Naive thymus-derived CD4-positive, alpha-beta T cell (primary cell): ENCODE measurements around the gene HSD17B11. TPM values are rescaled to one million over a fixed set of nuclear protein-coding genes. Genes with fewer than 3 reads are reported as not detected.
"Not testable (repeated sequence)": the region's sequence is repeated elsewhere in the genome, so short reads cannot be mapped to it uniquely, and the experiment has no call there.

ENCODE experiments used
- ATAC-seq: fragments of 150-1000 bp; cut with Tn5 transposase; 2 replicates; pipeline ENCODE4 v1.10.0; 2021; ENCODE audit warnings: mild to moderate bottlenecking, moderate library complexity
- CTCF ChIA-PET: fragments of 350-600 bp; sonication (Branson Sonifier 250); formaldehyde crosslinking; loops from one replicate; lab custom pipeline; 2021; ENCODE audit warnings: antibody characterized with exemption; lab: Charles Lee
- POLR2A ChIA-PET: fragments of 350-600 bp; sonication (Branson Sonifier 250); formaldehyde crosslinking; loops from one replicate; lab custom pipeline; 2021; ENCODE audit warnings: antibody characterized with exemption, inconsistent platforms; lab: Charles Lee
- DNase-seq, 9 donors: peaks; one replicate each; pipeline versions ENCODE4 v3.0.0 to v3.0.0-alpha.2; 2020 to 2022; ENCODE audit warnings: mixed read lengths in 1 of 9
- H3K27ac ChIP-seq: one replicate; pipeline ENCODE4 v1.7.0; 2013; ENCODE audit warnings: mild to moderate bottlenecking, low read depth, low read length, moderate library complexity
- H3K27me3 ChIP-seq, 2 donors: one replicate each; pipeline ENCODE4 v1.7.0; 2013; ENCODE audit warnings: low read length in 2 of 2, mild to moderate bottlenecking in 2 of 2, moderate library complexity in 2 of 2; ENCODE audit not compliant: control insufficient read depth in 2 of 2, insufficient read depth in 2 of 2
- H3K36me3 ChIP-seq, 3 experiments: 1 replicate in 2 of 3; 2 replicates in 1 of 3; pipeline ENCODE4 v1.7.0; 2013; ENCODE audit warnings: low read length in 3 of 3, mild to moderate bottlenecking in 3 of 3, moderate library complexity in 1 of 3; ENCODE audit not compliant: insufficient read depth in 3 of 3, control insufficient read depth in 2 of 3
- H3K4me1 ChIP-seq, 2 donors: one replicate each; pipeline ENCODE4 v1.7.0; 2013; ENCODE audit warnings: low read length in 2 of 2, mild to moderate bottlenecking in 2 of 2, moderate library complexity in 1 of 2; ENCODE audit not compliant: control insufficient read depth in 2 of 2, insufficient read depth in 2 of 2
- H3K4me3 ChIP-seq: 2 replicates; pipeline ENCODE4 v1.7.0; 2013; ENCODE audit warnings: mild to moderate bottlenecking, low read length
- H3K9me3 ChIP-seq, 3 experiments: 1 replicate in 2 of 3; 2 replicates in 1 of 3; pipeline ENCODE4 v1.7.0; 2013; ENCODE audit warnings: low read length in 3 of 3; ENCODE audit not compliant: control insufficient read depth in 2 of 3
- H3K27ac Mint-ChIP-seq, 9 donors: one replicate each; pipeline ENCODE4 v1.8.0; 2020 to 2022; ENCODE audit warnings: mixed read lengths in 9 of 9, mild to moderate bottlenecking in 8 of 9, moderate library complexity in 5 of 9, inconsistent platforms in 2 of 9
- H3K27me3 Mint-ChIP-seq, 5 donors: one replicate each; pipeline ENCODE4 v1.8.0; 2021 to 2022; ENCODE audit warnings: mixed read lengths in 5 of 5, mild to moderate bottlenecking in 1 of 5
- H3K36me3 Mint-ChIP-seq, 5 donors: one replicate each; pipeline ENCODE4 v1.8.0; 2020 to 2022; ENCODE audit warnings: mixed read lengths in 5 of 5, mild to moderate bottlenecking in 3 of 5, inconsistent platforms in 1 of 5
- H3K4me1 Mint-ChIP-seq, 7 donors: one replicate each; pipeline ENCODE4 v1.8.0; 2020 to 2022; ENCODE audit warnings: mixed read lengths in 7 of 7, mild to moderate bottlenecking in 3 of 7, inconsistent platforms in 1 of 7
- H3K4me3 Mint-ChIP-seq, 10 donors: one replicate each; pipeline ENCODE4 v1.8.0; 2020 to 2022; ENCODE audit warnings: mild to moderate bottlenecking in 10 of 10, mixed read lengths in 10 of 10, moderate library complexity in 6 of 10, inconsistent platforms in 2 of 10
- H3K9me3 Mint-ChIP-seq, 11 donors: one replicate each; pipeline ENCODE4 v1.8.0; 2020 to 2022; ENCODE audit warnings: mixed read lengths in 11 of 11, mild to moderate bottlenecking in 4 of 11, inconsistent platforms in 1 of 11, moderate library complexity in 1 of 11
- intact Hi-C, 2 donors: fragments of 100-400 bp; cut with micrococcal nuclease; formaldehyde crosslinking; loops; one replicate each; pipeline ENCODE4 v1.15.1; 2023
- polyA plus RNA-seq, 2 donors: library from polyadenylated mRNA; unstranded; fragments of 300-500 nt; fragmentation: Illumina TruSeq; gene quantifications; one replicate each; pipeline ENCODE4 v1.2.3, GENCODE V29; 2021
- total RNA-seq, 6 experiments: library from RNA in 5 of 6; stranded (reverse) in 5 of 6; gene quantifications; 1 replicate in 5 of 6; 2 replicates in 1 of 6; pipeline ENCODE4 v1.2.3 and lab custom pipeline; 2021 to 2026

HSD17B11 gene
- total and polyA plus RNA-seq, 7 experiments from 2014 or later, result 34.3 to 76.2 (median 68.4) TPM

GRCh38 chr4:87399148-87399547 is 8.2 kb upstream of the HSD17B11 start:
- intact Hi-C loops, result loop anchor here (5.0 to 10.0 kb wide), 5 partner anchors 464 to 1198 kb away; partner anchors contain the start of genes AFF1 (in 1 of the 2), HERC3 (in 1 of the 2), HERC6 (in 1 of the 2) and PPM1K (in 1 of the 2)
- Histone ChIP-seq H3K9me3 (peaks cover 0 to 6% (median 0%) of the 10 kb centered on the region in 3 experiments), H3K27ac (no peak overlapping the region), H3K4me1 (no peaks in the 10 kb centered on the region), H3K4me3 (no peak overlapping the region), H3K36me3 (no peaks in the 10 kb centered on the region), H3K27me3 (no peaks in the 10 kb centered on the region)
- peaks cover 0 to 9% (median 5%) of the 10 kb centered on the region in 7 donors for H3K4me1 Mint-ChIP-seq
- no peak overlapping the region for H3K4me3 Mint-ChIP-seq
- peaks cover 0 to 3% (median 0%) of the 10 kb centered on the region in 5 donors for H3K27me3 Mint-ChIP-seq
- ChIA-PET CTCF (no interaction called here), POLR2A (no interaction called here)
- ATAC-seq (no peak), DNase-seq (no peak)
- no peaks in the 10 kb centered on the region for H3K36me3 Mint-ChIP-seq
- H3K27ac Mint-ChIP-seq, result no peak overlapping the region
- no peaks in the 10 kb centered on the region for H3K9me3 Mint-ChIP-seq

GRCh38 chr4:87395851-87396250 is 4.9 kb upstream of the HSD17B11 start:
- H3K36me3 ChIP-seq, H3K36me3 Mint-ChIP-seq, DNase-seq, ATAC-seq, POLR2A ChIA-PET, H3K27ac ChIP-seq, H3K9me3 ChIP-seq, H3K27ac Mint-ChIP-seq, H3K27me3 ChIP-seq, H3K4me1 ChIP-seq, H3K4me3 Mint-ChIP-seq, CTCF ChIA-PET, H3K4me3 ChIP-seq, H3K9me3 Mint-ChIP-seq: not testable (repeated sequence)
- intact Hi-C loops, result loop anchor here (5.0 to 10.0 kb wide), 5 partner anchors 461 to 1201 kb away; partner anchors contain the start of genes AFF1 (in 1 of the 2), HERC3 (in 1 of the 2), HERC6 (in 1 of the 2) and PPM1K (in 1 of the 2)
- Mint-ChIP-seq H3K27me3 (peaks cover 0 to 14% (median 0%) of the 10 kb centered on the region in 5 donors), H3K4me1 (peaks cover 0 to 18% (median 12%) of the 10 kb centered on the region in 7 donors)

GRCh38 chr4:87395073-87395472 is 4.1 kb upstream of the HSD17B11 start:
- H3K4me1 ChIP-seq, H3K4me3 ChIP-seq, H3K36me3 ChIP-seq, H3K36me3 Mint-ChIP-seq, H3K27me3 ChIP-seq, H3K9me3 ChIP-seq, H3K27ac ChIP-seq, CTCF ChIA-PET, ATAC-seq, H3K9me3 Mint-ChIP-seq: not testable (repeated sequence)
- Mint-ChIP-seq H3K27ac (peak overlapping the region in 1 of 9 donors; percentile 8), H3K4me1 (peaks cover under 1 to 25% (median 18%) of the 10 kb centered on the region in 7 donors), H3K27me3 (peaks cover 0 to 14% (median 0%) of the 10 kb centered on the region in 5 donors), H3K4me3 (peak overlapping the region in 8 of 10 donors; percentile 30 to 68 (median 46))
- POLR2A ChIA-PET, result interaction anchor here (1.5 to 2.2 kb wide), 2 partner anchors 48 to 460 kb away, joined by 3 to 7 read pairs; partner anchors contain the start of gene AFF1
- peak in 2 of 9 donors; percentile 11 to 13 for DNase-seq
- intact Hi-C loops, result loop anchor here (5.0 to 10.0 kb wide), 5 partner anchors 460 to 1202 kb away; partner anchors contain the start of genes AFF1 (in 1 of the 2), HERC3 (in 1 of the 2), HERC6 (in 1 of the 2) and PPM1K (in 1 of the 2)

- POLR2A ChIA-PET, result interaction anchor here (0.6 to 3.3 kb wide), 9 partner anchors 13 to 986 kb away, joined by 3 to 53 read pairs (median 3); partner anchors contain the start of genes AFF1, HERC6 and NUDT9
- H3K4me3 ChIP-seq, result no peak overlapping the region
- peaks cover 6 to 16% (median 13%) of the 10 kb centered on the region in 5 donors for H3K36me3 Mint-ChIP-seq
Measured at GRCh38 chr4:87392183-87392582, 1.2 kb upstream of the HSD17B11 start.

GRCh38 chr4:87391576-87392054 is 627 bp upstream of the HSD17B11 start:
- Mint-ChIP-seq H3K9me3 (peaks cover 0 to 6% (median 0%) of the 10 kb centered on the region in 11 donors), H3K36me3 (peaks cover 6 to 22% (median 17%) of the 10 kb centered on the region in 5 donors), H3K27me3 (peaks cover 0 to 14% (median 0%) of the 10 kb centered on the region in 5 donors), H3K4me3 (peak overlapping the region; percentile 87 to 99 (median 97)), H3K4me1 (peaks cover 28 to 60% (median 51%) of the 10 kb centered on the region in 7 donors), H3K27ac (peak overlapping the region; percentile 83 to 96 (median 94))
- intact Hi-C loops, result loop anchor here (1.0 to 10.0 kb wide), 13 partner anchors 15 to 1720 kb away; partner anchors contain the start of genes KLHL8 (in 2 of the 2), NUDT9 (in 2 of the 2), AFF1 (in 1 of the 2) and HERC3 (in 1 of the 2)
- ChIA-PET CTCF (interaction anchor here (0.7 to 2.6 kb wide), 4 partner anchors 9 to 73 kb away, joined by 3 to 11 read pairs (median 6); no protein-coding TSS in a partner anchor), POLR2A (interaction anchor here (0.6 to 3.3 kb wide), 13 partner anchors 8 to 987 kb away, joined by 3 to 53 read pairs (median 4); partner anchors contain the start of genes AFF1, HERC6 and NUDT9)
- Histone ChIP-seq H3K36me3 (peaks cover 0 to 4% (median 0%) of the 10 kb centered on the region in 3 experiments), H3K27me3 (no peaks in the 10 kb centered on the region), H3K27ac (peak overlapping the region; percentile 82), H3K4me1 (peaks cover 10 to 17% of the 10 kb centered on the region in 2 donors), H3K4me3 (peak overlapping the region; percentile 85), H3K9me3 (no peaks in the 10 kb centered on the region)
- no peak for DNase-seq
- ATAC-seq, result peak; percentile 7

More at GRCh38 chr4:87392183-87392582, 1.2 kb upstream of the HSD17B11 start:
- H3K9me3 ChIP-seq, result no peaks in the 10 kb centered on the region
- peaks cover 10 to 15% of the 10 kb centered on the region in 2 donors for H3K4me1 ChIP-seq
- peaks cover 24 to 54% (median 46%) of the 10 kb centered on the region in 7 donors for H3K4me1 Mint-ChIP-seq
- CTCF ChIA-PET, result interaction anchor here (0.7 to 2.6 kb wide), 3 partner anchors 10 to 73 kb away, joined by 3 to 11 read pairs (median 7); no protein-coding TSS in a partner anchor
- peak overlapping the region in 3 of 10 donors; percentile 7 to 94 (median 13) for H3K4me3 Mint-ChIP-seq
- H3K27me3 Mint-ChIP-seq, result peaks cover 0 to 14% (median 0%) of the 10 kb centered on the region in 5 donors
- no peak for DNase-seq
- no peak overlapping the region for H3K27ac ChIP-seq
- H3K36me3 ChIP-seq, result peaks cover 0 to 4% (median 0%) of the 10 kb centered on the region in 3 experiments
- intact Hi-C loops, result loop anchor here (5.0 to 10.0 kb wide), 5 partner anchors 75 to 1203 kb away; partner anchors contain the start of genes AFF1 (in 1 of the 2), HERC3 (in 1 of the 2), HERC6 (in 1 of the 2) and PPM1K (in 1 of the 2)
- H3K27ac Mint-ChIP-seq, result peak overlapping the region in 1 of 9 donors; percentile 91
- H3K27me3 ChIP-seq, result no peaks in the 10 kb centered on the region
- peaks cover 0 to 6% (median 0%) of the 10 kb centered on the region in 11 donors for H3K9me3 Mint-ChIP-seq
- ATAC-seq, result no peak

- Histone ChIP-seq H3K4me3 (peak overlapping the region; percentile 85), H3K36me3 (peaks cover 0 to 4% (median 0%) of the 10 kb centered on the region in 3 experiments), H3K27me3 (no peaks in the 10 kb centered on the region), H3K4me1 (peaks cover 10 to 17% of the 10 kb centered on the region in 2 donors), H3K9me3 (no peaks in the 10 kb centered on the region), H3K27ac (peak overlapping the region; percentile 82)
- ChIA-PET CTCF (interaction anchor here (0.6 to 4.9 kb wide), 8 partner anchors 8 to 927 kb away, joined by 3 to 34 read pairs (median 4); no protein-coding TSS in a partner anchor), POLR2A (interaction anchor here (0.6 to 3.3 kb wide), 13 partner anchors 9 to 894 kb away, joined by 3 to 53 read pairs (median 5); partner anchors contain the start of genes AFF1, NUDT9 and PPM1K)
- Mint-ChIP-seq H3K9me3 (peaks cover 0 to 6% (median 0%) of the 10 kb centered on the region in 11 donors), H3K27ac (peak overlapping the region; percentile 83 to 96 (median 94)), H3K36me3 (peaks cover 6 to 27% (median 17%) of the 10 kb centered on the region in 5 donors), H3K27me3 (peaks cover 0 to 14% (median 0%) of the 10 kb centered on the region in 5 donors), H3K4me3 (peak overlapping the region; percentile 87 to 99 (median 97)), H3K4me1 (peaks cover 32 to 68% (median 59%) of the 10 kb centered on the region in 7 donors)
- ATAC-seq (no peak), DNase-seq (no peak)
- intact Hi-C loops, result loop anchor here (2.0 to 10.0 kb wide), 7 partner anchors 16 to 1204 kb away; partner anchors contain the start of genes AFF1 (in 1 of the 2), HERC3 (in 1 of the 2), HERC6 (in 1 of the 2) and KLHL8 (in 1 of the 2)
Measured at GRCh38 chr4:87390551-87390890, 467 bp downstream of the HSD17B11 start.
